Sigmoid colon (tissue), 7 donors: ENCODE data around the gene PDLIM1. TPM values are rescaled to one million over a fixed set of nuclear protein-coding genes. Genes with fewer than 3 reads are reported as not detected.

Experiments used
- DNase-seq: peaks from one replicate; pipeline ENCODE4 v3.0.0-alpha.2; 2019
- H3K27ac ChIP-seq, 4 donors: fragments of 200-600 bp; sonication (generic); one replicate each; pipeline ENCODE4 v1.5.1; 2016 to 2019; ENCODE audit warnings: mild to moderate bottlenecking in 1 of 4
- H3K27me3 ChIP-seq, 3 donors: fragments of 200-600 bp; sonication (generic); one replicate each; pipeline ENCODE4 v1.5.1; 2019; ENCODE audit warnings: mild to moderate bottlenecking in 1 of 3
- H3K36me3 ChIP-seq, 4 donors: fragments of 200-600 bp; sonication (generic); one replicate each; pipeline ENCODE4 v1.5.1; 2016 to 2019
- H3K4me1 ChIP-seq, 4 donors: fragments of 200-600 bp; sonication (generic); one replicate each; pipeline ENCODE4 v1.5.1; 2017 to 2019
- H3K4me3 ChIP-seq, 4 donors: fragments of 200-600 bp; sonication (generic); one replicate each; pipeline ENCODE4 v1.5.1; 2017 to 2019; ENCODE audit warnings: mild to moderate bottlenecking in 2 of 4, moderate library complexity in 1 of 4
- H3K9me3 ChIP-seq, 4 donors: fragments of 200-600 bp in 3 of 4; sonication (generic) in 3 of 4; one replicate each; pipeline versions ENCODE4 v1.5.1 to v1.6.1; 2013 to 2019
- CTCF ChIP-seq, 4 experiments: fragments of 450-650 bp in 3 of 4; fragments of 200-600 bp in 1 of 4; IDR thresholded peaks; one replicate each; pipeline ENCODE4 v1.5.1; 2016 to 2019; ENCODE audit warnings: antibody characterized with exemption in 4 of 4, mild to moderate bottlenecking in 3 of 4, moderate library complexity in 2 of 4
- EP300 ChIP-seq, 4 donors: sonication (generic); formaldehyde crosslinking; IDR thresholded peaks; one replicate each; pipeline ENCODE4 v1.6.1; 2017; ENCODE audit warnings: antibody characterized with exemption in 4 of 4
- POLR2A ChIP-seq, 2 donors: fragments of 450-650 bp; IDR thresholded peaks; one replicate each; pipeline ENCODE4 v1.6.1; 2016; ENCODE audit warnings: antibody characterized with exemption in 2 of 2, mild to moderate bottlenecking in 2 of 2, moderate library complexity in 2 of 2
- POLR2AphosphoS5 ChIP-seq, 4 donors: sonication (generic); formaldehyde crosslinking; IDR thresholded peaks; one replicate each; pipeline ENCODE4 v1.6.1; 2017; ENCODE audit warnings: antibody characterized with exemption in 4 of 4
- WGBS, 2 donors: extraction: QIAGEN DNeasy Blood & Tissue Kit; methylation state at CpG; one replicate each; pipeline ENCODE4 v1.1.7; 2013; 5-methylcytosine and 5-hydroxymethylcytosine counted together
- intact Hi-C: fragments of 100-400 bp; cut with DNase I; formaldehyde crosslinking; loops from one replicate; pipeline ENCODE4 v1.15.1; 2023
- polyA plus RNA-seq, 3 donors: library from polyadenylated mRNA; stranded (reverse); fragments of 200-250 nt; gene quantifications; one replicate each; pipeline ENCODE4 v1.2.3, GENCODE V29; 2013
- total RNA-seq, 4 donors: library from RNA; depleted of rRNA; stranded (reverse); fragments of >200 nt; gene quantifications; one replicate each; pipeline ENCODE4 v1.1.0, GENCODE V29; 2016
- donor health status: healthy with polysubstance abuse.
- donor health status: Bipolar disorder and iron deficiency.
- donor health status: healthy.

PDLIM1 gene
- total and polyA plus RNA-seq, 7 donors = 27.8 to 488 (median 75.3) TPM

GRCh38 chr10:95304463-95304862 lies 13.7 kb upstream of the PDLIM1 start:
- no peak for DNase-seq
- H3K4me1 ChIP-seq = peaks cover 0 to 16% (median 5%) of the 10 kb centered on the region in 4 donors
- no peaks in the 10 kb centered on the region for H3K27me3 ChIP-seq
- intact Hi-C loops = no loop called here
- H3K36me3 ChIP-seq = no peaks in the 10 kb centered on the region
- no peak overlapping the region for H3K4me3 ChIP-seq
- no peak for TF ChIP-seq EP300 (IDR thresholded peaks at IDR 0.05)
- no peak for TF ChIP-seq POLR2AphosphoS5 (IDR thresholded peaks at IDR 0.05)
- no peak for TF ChIP-seq POLR2A (IDR thresholded peaks at IDR 0.05)
- TF ChIP-seq CTCF (IDR thresholded peaks at IDR 0.05) = no peak
- H3K27ac ChIP-seq = no peak overlapping the region
- WGBS, 2 donors = 25 to 70% methylated on average over 4 of the region's 4 CpGs
- no peaks in the 10 kb centered on the region for H3K9me3 ChIP-seq

DNA sequence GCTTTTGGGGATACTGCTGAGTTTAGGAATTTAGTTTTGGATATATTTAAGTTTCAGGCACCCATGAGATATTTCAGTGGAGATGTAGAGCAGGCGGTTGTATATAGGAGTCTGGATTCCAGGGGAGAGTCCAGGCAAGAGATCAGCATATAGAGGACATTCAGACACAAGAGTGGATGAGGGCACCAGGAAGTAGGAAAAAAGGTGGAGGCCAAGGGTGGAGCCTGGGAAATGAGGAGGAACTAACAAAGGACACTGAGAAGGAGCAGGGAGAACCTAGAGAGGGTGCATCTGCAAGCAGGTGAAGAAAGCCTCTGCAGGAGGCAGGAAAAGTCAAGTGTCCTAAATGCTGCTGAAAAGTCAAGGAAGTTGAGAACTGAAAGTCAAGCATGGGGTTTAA lies 13.1 kb upstream of the PDLIM1 start:
- Histone ChIP-seq H3K27ac (no peak overlapping the region), H3K27me3 (no peaks in the 10 kb centered on the region), H3K4me1 (peaks cover 0 to 11% (median under 1%) of the 10 kb centered on the region in 4 donors), H3K4me3 (no peak overlapping the region), H3K36me3 (no peaks in the 10 kb centered on the region), H3K9me3 (no peaks in the 10 kb centered on the region)
- WGBS, 2 donors = 93 to 95% methylated on average over 1 of the region's 1 CpG
- intact Hi-C loops = no loop called here
- no peak for TF ChIP-seq POLR2A (IDR thresholded peaks at IDR 0.05)
- TF ChIP-seq POLR2AphosphoS5 (IDR thresholded peaks at IDR 0.05) = no peak
- TF ChIP-seq CTCF (IDR thresholded peaks at IDR 0.05) = no peak
- no peak for TF ChIP-seq EP300 (IDR thresholded peaks at IDR 0.05)
- no peak for DNase-seq

DNA sequence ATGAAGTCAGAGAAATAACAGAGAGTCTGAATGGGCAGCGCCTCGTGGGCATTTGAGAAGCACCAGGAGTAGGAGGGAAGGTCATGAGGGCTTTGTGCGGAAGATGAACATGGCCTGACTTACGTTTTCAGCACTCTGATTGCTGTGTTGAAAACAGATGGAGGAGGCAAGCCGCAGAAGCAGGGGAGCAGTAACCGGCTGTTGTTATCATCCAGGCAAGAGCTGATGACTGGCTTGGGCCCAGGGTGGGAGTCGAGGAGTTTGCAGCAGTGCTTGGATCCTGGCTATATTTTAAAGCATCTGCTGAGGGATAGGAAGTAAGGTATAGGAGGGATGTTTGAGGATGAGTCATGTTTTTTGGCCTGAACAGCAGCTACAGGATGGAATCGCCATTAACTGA lies 12.7 kb upstream of the PDLIM1 start:
- no peak for DNase-seq
- WGBS, 2 donors = 86 to 93% methylated on average over 8 of the region's 8 CpGs
- no peaks in the 10 kb centered on the region for H3K9me3 ChIP-seq
- no peaks in the 10 kb centered on the region for H3K36me3 ChIP-seq
- no peaks in the 10 kb centered on the region for H3K27me3 ChIP-seq
- H3K27ac ChIP-seq = no peak overlapping the region
- H3K4me3 ChIP-seq = no peak overlapping the region
- intact Hi-C loops = no loop called here
- no peak for TF ChIP-seq EP300 (IDR thresholded peaks at IDR 0.05)
- no peak for TF ChIP-seq POLR2AphosphoS5 (IDR thresholded peaks at IDR 0.05)
- no peak for TF ChIP-seq CTCF (IDR thresholded peaks at IDR 0.05)
- no peak for TF ChIP-seq POLR2A (IDR thresholded peaks at IDR 0.05)
- H3K4me1 ChIP-seq = peaks cover 0 to 7% (median 0%) of the 10 kb centered on the region in 4 donors

DNA sequence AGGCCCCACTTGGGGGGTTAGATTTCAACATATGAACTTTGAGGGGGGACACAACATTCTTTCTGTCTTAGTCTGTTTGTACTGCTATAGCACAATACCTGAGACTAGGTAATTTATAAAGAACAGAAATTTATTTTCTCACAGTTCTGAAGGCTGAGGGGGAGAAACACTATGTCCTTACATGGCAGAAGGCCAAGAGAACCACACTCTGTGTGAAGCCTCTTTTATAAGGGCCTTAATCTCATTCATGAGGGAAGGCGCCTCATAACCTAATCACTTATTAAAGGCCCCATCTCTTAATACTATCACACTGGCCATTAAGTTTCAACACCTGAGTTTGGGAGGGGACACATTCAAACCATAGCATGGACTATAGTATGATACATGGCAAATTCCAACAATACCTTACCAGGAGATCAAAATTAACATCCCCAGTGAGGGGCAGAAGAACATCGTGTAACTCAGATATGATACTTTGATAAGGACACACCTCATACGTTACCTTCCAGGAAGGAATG lies 9.3 kb upstream of the PDLIM1 start:
- 62 to 90% methylated on average over 3 of the region's 3 CpGs for WGBS, 2 donors
- intact Hi-C loops = no loop called here
- H3K36me3 ChIP-seq = no peaks in the 10 kb centered on the region
- no peaks in the 10 kb centered on the region for H3K9me3 ChIP-seq
- H3K4me1 ChIP-seq = peaks cover 0 to 7% (median 2%) of the 10 kb centered on the region in 4 donors
- no peak overlapping the region for H3K4me3 ChIP-seq
- TF ChIP-seq POLR2AphosphoS5 (IDR thresholded peaks at IDR 0.05) (no peak), EP300 (IDR thresholded peaks at IDR 0.05) (no peak), CTCF (IDR thresholded peaks at IDR 0.05) (no peak), POLR2A (IDR thresholded peaks at IDR 0.05) (no peak)
- peaks cover 0 to 15% (median 0%) of the 10 kb centered on the region in 3 donors for H3K27me3 ChIP-seq
- no peak overlapping the region for H3K27ac ChIP-seq
- no peak for DNase-seq

DNA sequence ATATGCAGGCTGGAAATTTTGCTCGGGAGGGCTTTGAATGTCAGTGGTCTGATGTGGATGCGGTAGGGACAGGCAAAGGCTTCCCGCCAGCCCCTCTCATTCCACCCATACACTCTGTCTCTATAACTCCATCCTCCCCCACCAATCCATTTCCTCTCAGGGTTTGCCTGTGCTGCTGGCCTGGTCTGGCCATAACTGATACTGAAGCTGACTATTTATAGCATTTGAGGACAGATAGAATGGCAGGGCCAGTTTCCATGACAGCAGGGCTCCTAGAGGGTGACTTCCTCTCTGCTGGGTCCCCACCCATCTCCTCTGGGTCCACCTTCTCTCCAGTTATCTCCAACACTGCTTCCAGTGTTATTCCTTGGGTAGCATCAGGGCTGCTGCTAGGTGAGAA lies 6.6 kb upstream of the PDLIM1 start:
- no peaks in the 10 kb centered on the region for H3K9me3 ChIP-seq
- H3K27me3 ChIP-seq = peaks cover 0 to 16% (median 0%) of the 10 kb centered on the region in 3 donors
- no peak overlapping the region for H3K27ac ChIP-seq
- H3K4me3 ChIP-seq = no peak overlapping the region
- TF ChIP-seq POLR2A (IDR thresholded peaks at IDR 0.05) (no peak), CTCF (IDR thresholded peaks at IDR 0.05) (no peak), EP300 (IDR thresholded peaks at IDR 0.05) (no peak), POLR2AphosphoS5 (IDR thresholded peaks at IDR 0.05) (no peak)
- no peak for DNase-seq
- H3K4me1 ChIP-seq = peaks cover 0 to 20% (median 2%) of the 10 kb centered on the region in 4 donors
- intact Hi-C loops = no loop called here
- H3K36me3 ChIP-seq = no peaks in the 10 kb centered on the region
- WGBS, 2 donors = 97% methylated on average over 3 of the region's 3 CpGs
